A673 (cell line): ENCODE results near the gene TMEM87A. TPM values are rescaled to one million over a fixed set of nuclear protein-coding genes. Genes with fewer than 3 reads are reported as not detected.

Experiments used
- BruUV-seq: library from RNA; stranded (reverse); fragments of 400-500 nt; replicated peaks from 2 replicates; lab custom pipeline; 2021; lab: Mats Ljungman, UMichigan
- CTCF ChIA-PET: fragments of 300-600 bp; sonication (Branson Sonifier 250); formaldehyde crosslinking; loops from one replicate; lab custom pipeline; 2022; ENCODE audit warnings: antibody characterized with exemption; lab: Charles Lee
- POLR2A ChIA-PET: fragments of 300-600 bp; sonication (Branson Sonifier 250); formaldehyde crosslinking; loops from one replicate; lab custom pipeline; 2022; ENCODE audit warnings: antibody characterized with exemption; ENCODE audit not compliant: low non-redundant PET; lab: Charles Lee
- DNase-seq: peaks from one replicate; pipeline ENCODE4 v3.0.0-alpha.2; 2015; ENCODE audit warnings: low spot score
- H3K27ac ChIP-seq: fragments of 200-600 bp; sonication (generic); 2 replicates; pipeline ENCODE4 v1.5.1; 2016; ENCODE audit warnings: mixed run types, low read depth, mild to moderate bottlenecking, mixed read lengths, antibody characterized with exemption, low read length; ENCODE audit not compliant: poor library complexity, severe bottlenecking
- H3K27me3 ChIP-seq: fragments of 200-600 bp; sonication (generic); replicated peaks from 2 replicates; pipeline ENCODE4 v1.6.1; 2017; ENCODE audit warnings: mixed run types, low read depth, mild to moderate bottlenecking, mixed read lengths, antibody characterized with exemption, low read length; ENCODE audit not compliant: insufficient read depth, poor library complexity
- H3K36me3 ChIP-seq: fragments of 200-600 bp; sonication (generic); 2 replicates; pipeline ENCODE4 v1.6.1; 2016; ENCODE audit warnings: mixed run types, mild to moderate bottlenecking, mixed read lengths, antibody characterized with exemption, low read length; ENCODE audit not compliant: insufficient read depth, poor library complexity, severe bottlenecking
- H3K4me1 ChIP-seq: fragments of 200-600 bp; sonication (generic); 2 replicates; pipeline ENCODE4 v1.6.1; 2017; ENCODE audit warnings: mixed run types, mild to moderate bottlenecking, mixed read lengths, antibody characterized with exemption, low read length; ENCODE audit not compliant: insufficient read depth, poor library complexity, severe bottlenecking
- H3K4me3 ChIP-seq: fragments of 200-600 bp; sonication (generic); 2 replicates; pipeline ENCODE4 v1.5.1; 2016; ENCODE audit warnings: low read depth, mixed run types, mild to moderate bottlenecking, mixed read lengths, low read length; ENCODE audit not compliant: poor library complexity, severe bottlenecking
- H3K9me3 ChIP-seq: fragments of 200-600 bp; sonication (generic); 2 replicates; pipeline ENCODE4 v1.6.1; 2016; ENCODE audit warnings: mixed run types, low read depth, mild to moderate bottlenecking, mixed read lengths, antibody characterized with exemption, low read length; ENCODE audit not compliant: poor library complexity, severe bottlenecking
- EZH2 ChIP-seq: fragments of 200-600 bp; sonication (generic); IDR thresholded peaks from 2 replicates; pipeline ENCODE4 v1.6.1; 2017; ENCODE audit warnings: borderline replicate concordance, low read depth, mild to moderate bottlenecking, mixed read lengths, antibody characterized with exemption, low read length; ENCODE audit not compliant: poor library complexity, severe bottlenecking
- intact Hi-C: fragments of 100-400 bp; cut with micrococcal nuclease; formaldehyde crosslinking; loops from one replicate; pipeline ENCODE4 v1.10.0; 2022; ENCODE audit not compliant: unreplicated experiment
- total RNA-seq: library from RNA; stranded (reverse); gene quantifications from 2 replicates; pipeline ENCODE4 v1.2.3, GENCODE V29; 2021
- TF ChIP-seq, protein P1 (sequence below): fragments of 300-800, 200-600 bp; sonication (generic); conservative IDR thresholded peaks from 2 replicates; pipeline ENCODE4 v1.5.1; 2017; ENCODE audit warnings: low read depth, mild to moderate bottlenecking, antibody characterized with exemption, low read length, moderate library complexity, mixed read lengths

TMEM87A gene
- total RNA-seq, 1 experiment from 2014 or later = 53.4 TPM

DNA sequence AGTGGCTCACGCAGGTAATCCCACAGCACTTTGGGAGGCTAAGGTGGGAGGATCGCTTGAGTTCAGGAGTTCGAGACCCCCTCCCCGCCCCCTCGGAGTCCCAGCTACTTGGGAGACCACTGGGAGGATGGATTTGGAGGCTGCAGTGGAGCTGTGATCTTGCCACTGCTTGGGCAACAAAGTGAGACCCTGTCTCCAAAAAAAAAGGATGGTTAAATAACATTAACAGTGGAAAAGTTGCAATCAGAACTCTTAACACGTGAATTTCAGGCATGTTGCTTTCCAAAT, 1.4 kb upstream of the TMEM87A start:
- no peak for TF ChIP-seq EZH2
- TF ChIP-seq, protein P1, sequence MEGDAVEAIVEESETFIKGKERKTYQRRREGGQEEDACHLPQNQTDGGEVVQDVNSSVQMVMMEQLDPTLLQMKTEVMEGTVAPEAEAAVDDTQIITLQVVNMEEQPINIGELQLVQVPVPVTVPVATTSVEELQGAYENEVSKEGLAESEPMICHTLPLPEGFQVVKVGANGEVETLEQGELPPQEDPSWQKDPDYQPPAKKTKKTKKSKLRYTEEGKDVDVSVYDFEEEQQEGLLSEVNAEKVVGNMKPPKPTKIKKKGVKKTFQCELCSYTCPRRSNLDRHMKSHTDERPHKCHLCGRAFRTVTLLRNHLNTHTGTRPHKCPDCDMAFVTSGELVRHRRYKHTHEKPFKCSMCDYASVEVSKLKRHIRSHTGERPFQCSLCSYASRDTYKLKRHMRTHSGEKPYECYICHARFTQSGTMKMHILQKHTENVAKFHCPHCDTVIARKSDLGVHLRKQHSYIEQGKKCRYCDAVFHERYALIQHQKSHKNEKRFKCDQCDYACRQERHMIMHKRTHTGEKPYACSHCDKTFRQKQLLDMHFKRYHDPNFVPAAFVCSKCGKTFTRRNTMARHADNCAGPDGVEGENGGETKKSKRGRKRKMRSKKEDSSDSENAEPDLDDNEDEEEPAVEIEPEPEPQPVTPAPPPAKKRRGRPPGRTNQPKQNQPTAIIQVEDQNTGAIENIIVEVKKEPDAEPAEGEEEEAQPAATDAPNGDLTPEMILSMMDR = no peak
- H3K9me3 ChIP-seq = no peaks in the 10 kb centered on the region
- H3K27ac ChIP-seq = peak overlapping the region; percentile 96
- no peak for DNase-seq
- H3K36me3 ChIP-seq = no peaks in the 10 kb centered on the region
- intact Hi-C loops = loop anchor here (10.0 kb wide), 1 partner anchor 200 kb away; no protein-coding TSS in a partner anchor
- H3K4me1 ChIP-seq = peaks cover 23% of the 10 kb centered on the region
- peak overlapping the region; percentile 81 for H3K4me3 ChIP-seq
- BruUV-seq = no TSS peak
- POLR2A ChIA-PET = no interaction called here
- CTCF ChIA-PET = no interaction called here
- H3K27me3 ChIP-seq = no peaks in the 10 kb centered on the region

GRCh38 chr15:42273900-42274701, 868 bp upstream of the TMEM87A start:
- BruUV-seq = TSS peak; percentile 65
- DNase-seq = peak; percentile 61
- Histone ChIP-seq H3K4me1 (peaks cover 23% of the 10 kb centered on the region), H3K9me3 (no peaks in the 10 kb centered on the region), H3K36me3 (no peaks in the 10 kb centered on the region), H3K27me3 (no peaks in the 10 kb centered on the region), H3K4me3 (peak overlapping the region; percentile 81), H3K27ac (peak overlapping the region; percentile 96)
- POLR2A ChIA-PET = interaction anchor here (0.5 to 0.8 kb wide), 2 partner anchors 103 to 190 kb away, joined by 3 to 4 read pairs; no protein-coding TSS in a partner anchor
- TF ChIP-seq, protein P1 = no peak
- no peak for TF ChIP-seq EZH2
- CTCF ChIA-PET = no interaction called here
- intact Hi-C loops = loop anchor here (10.0 kb wide), 1 partner anchor 201 kb away; no protein-coding TSS in a partner anchor

- Histone ChIP-seq H3K36me3 (peaks cover 27% of the 10 kb centered on the region), H3K27me3 (no peaks in the 10 kb centered on the region), H3K9me3 (no peaks in the 10 kb centered on the region), H3K4me3 (no peak overlapping the region), H3K4me1 (peaks cover 20% of the 10 kb centered on the region), H3K27ac (no peak overlapping the region)
- DNase-seq = no peak
- TF ChIP-seq, protein P1 = no peak
- TF ChIP-seq EZH2 = no peak
- ChIA-PET CTCF (no interaction called here), POLR2A (no interaction called here)
- no TSS peak for BruUV-seq
- intact Hi-C loops = loop anchor here (10.0 kb wide), 1 partner anchor 204 kb away; no protein-coding TSS in a partner anchor
Measured at GRCh38 chr15:42270996-42271395, 2.2 kb downstream of the TMEM87A start.
